Right lobe of liver (tissue), 4 donors: ENCODE measurements around the gene ADARB2.

Experiments
- POLR2A ChIP-seq: fragments of 450-650 bp; IDR thresholded peaks from one replicate; pipeline ENCODE4 v1.6.1; 2017; ENCODE audit warnings: antibody characterized with exemption, mild to moderate bottlenecking
- TF ChIP-seq, protein P1 (sequence below), 4 donors: fragments of 200-600 bp in 3 of 4; fragments of 450-650 bp in 1 of 4; IDR thresholded peaks; one replicate each; pipeline versions ENCODE4 v1.5.1 to v1.8.0; 2016 to 2022; ENCODE audit warnings: antibody characterized with exemption in 4 of 4, mild to moderate bottlenecking in 2 of 4
- donor health status: DM: no; HTN: no; CAD: no.
- donor health status: DM: no; HTN: no; CAD: no.
- donor health status: DM: no; HTN: yes; CAD: no.

- TF ChIP-seq, protein P1, sequence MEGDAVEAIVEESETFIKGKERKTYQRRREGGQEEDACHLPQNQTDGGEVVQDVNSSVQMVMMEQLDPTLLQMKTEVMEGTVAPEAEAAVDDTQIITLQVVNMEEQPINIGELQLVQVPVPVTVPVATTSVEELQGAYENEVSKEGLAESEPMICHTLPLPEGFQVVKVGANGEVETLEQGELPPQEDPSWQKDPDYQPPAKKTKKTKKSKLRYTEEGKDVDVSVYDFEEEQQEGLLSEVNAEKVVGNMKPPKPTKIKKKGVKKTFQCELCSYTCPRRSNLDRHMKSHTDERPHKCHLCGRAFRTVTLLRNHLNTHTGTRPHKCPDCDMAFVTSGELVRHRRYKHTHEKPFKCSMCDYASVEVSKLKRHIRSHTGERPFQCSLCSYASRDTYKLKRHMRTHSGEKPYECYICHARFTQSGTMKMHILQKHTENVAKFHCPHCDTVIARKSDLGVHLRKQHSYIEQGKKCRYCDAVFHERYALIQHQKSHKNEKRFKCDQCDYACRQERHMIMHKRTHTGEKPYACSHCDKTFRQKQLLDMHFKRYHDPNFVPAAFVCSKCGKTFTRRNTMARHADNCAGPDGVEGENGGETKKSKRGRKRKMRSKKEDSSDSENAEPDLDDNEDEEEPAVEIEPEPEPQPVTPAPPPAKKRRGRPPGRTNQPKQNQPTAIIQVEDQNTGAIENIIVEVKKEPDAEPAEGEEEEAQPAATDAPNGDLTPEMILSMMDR (IDR thresholded peaks at IDR 0.05), result no peak
- no peak for TF ChIP-seq POLR2A
Measured at GRCh38 chr10:1344846-1345245, 392.5 kb downstream of the ADARB2 start.
